WTC11 (cell line): ENCODE measurements around the gene DNAJC5G.

Experiments
- ATF2 ChIP-seq: sonication (generic); formaldehyde crosslinking; IDR thresholded peaks from 2 replicates; pipeline ENCODE4 v1.8.1; 2022; ENCODE audit warnings: low read depth, missing genetic modification reagents, borderline replicate concordance
- CTCF ChIP-seq: fragments of 200-600 bp; IDR thresholded peaks from 2 replicates; pipeline ENCODE4 v1.8.0; 2022; ENCODE audit warnings: antibody characterized with exemption
- ESRRA ChIP-seq: sonication (generic); formaldehyde crosslinking; IDR thresholded peaks from 2 replicates; pipeline ENCODE4 v1.8.1; 2022; ENCODE audit warnings: mild to moderate bottlenecking, missing genetic modification reagents, borderline replicate concordance
- FOXK1 ChIP-seq: sonication (generic); formaldehyde crosslinking; IDR thresholded peaks from 2 replicates; pipeline ENCODE4 v1.8.0; 2022; ENCODE audit warnings: mild to moderate bottlenecking, moderate library complexity, missing genetic modification reagents
- GRHL2 ChIP-seq: fragments of 250-450 bp; sonication (Bioruptor Pico); IDR thresholded peaks from 2 replicates; pipeline ENCODE4 v1.8.0; 2022; ENCODE audit warnings: mild to moderate bottlenecking, moderate library complexity; ENCODE audit not compliant: insufficient replicate concordance, severe bottlenecking
- SMAD3 ChIP-seq: sonication (generic); formaldehyde crosslinking; IDR thresholded peaks from 2 replicates; pipeline ENCODE4 v1.8.0; 2022; ENCODE audit warnings: missing genetic modification reagents, mild to moderate bottlenecking, borderline replicate concordance
- SP1 ChIP-seq: sonication (generic); formaldehyde crosslinking; conservative IDR thresholded peaks from 2 replicates; pipeline ENCODE4 v1.8.1; 2022; ENCODE audit warnings: missing genetic modification reagents
- USF2 ChIP-seq: sonication (generic); formaldehyde crosslinking; IDR thresholded peaks from 2 replicates; pipeline ENCODE4 v1.8.1; 2023; ENCODE audit warnings: mild to moderate bottlenecking, missing genetic modification reagents, moderate library complexity
- ZMAT4 ChIP-seq: fragments of 250-450 bp; sonication (Bioruptor Pico); IDR thresholded peaks from 2 replicates; pipeline ENCODE4 v1.9.0; 2021; ENCODE audit warnings: mild to moderate bottlenecking

- no peak for TF ChIP-seq FOXK1
- no peak for TF ChIP-seq CTCF
- no peak for TF ChIP-seq SP1
- no peak for TF ChIP-seq USF2 (CRISPR knock-in tag)
- TF ChIP-seq ATF2, result no peak
- TF ChIP-seq SMAD3, result no peak
- TF ChIP-seq GRHL2 (CRISPR knock-in tag), result no peak
- TF ChIP-seq ZMAT4 (CRISPR knock-in tag), result no peak
- TF ChIP-seq ESRRA (CRISPR knock-in tag), result no peak
Measured at GRCh38 chr2:27258051-27258450, 17.2 kb upstream of the DNAJC5G start.
